ENCODE data around the gene GRAMD2A.

The GRAMD2A gene

GRCh38 chr15:72197460-72198355 lies at the start of gene GRAMD2A:
Gene GRAMD2A, minus strand, starts transcription at chr15:72197787.
- DNase-seq (ENCODE audit: low spot score), result peak; percentile 92

- peak; percentile 43 for DNase-seq (ENCODE audit: low spot score)
Measured at GRCh38 chr15:72242775-72243370, 45.3 kb upstream of the GRAMD2A start.

GRCh38 chr15:72239652-72240051 lies 42.1 kb upstream of the GRAMD2A start:
- no peak for DNase-seq (ENCODE audit: low spot score)

- no peak for DNase-seq (ENCODE audit: low spot score)
Measured at GRCh38 chr15:72238586-72238985, 41.0 kb upstream of the GRAMD2A start.

- no peak for DNase-seq (ENCODE audit: low spot score)
Measured at GRCh38 chr15:72237853-72238224, 40.3 kb upstream of the GRAMD2A start.

GRCh38 chr15:72237029-72237852 lies 39.7 kb upstream of the GRAMD2A start:
- DNase-seq (ENCODE audit: low spot score), result no peak

- no peak for DNase-seq (ENCODE audit: low spot score)
Measured at GRCh38 chr15:72236381-72237003, 38.9 kb upstream of the GRAMD2A start.

GRCh38 chr15:72235298-72235697 lies 37.7 kb upstream of the GRAMD2A start:
- DNase-seq (ENCODE audit: low spot score), result no peak

- DNase-seq (ENCODE audit: low spot score), result no peak
Measured at GRCh38 chr15:72233769-72234168, 36.2 kb upstream of the GRAMD2A start.

- DNase-seq (ENCODE audit: low spot score), result no peak
Measured at GRCh38 chr15:72231833-72232478, 34.4 kb upstream of the GRAMD2A start.

GRCh38 chr15:72231066-72231832 lies 33.7 kb upstream of the GRAMD2A start, which contains the start of gene PKM:
Gene PKM, minus strand, starts transcription at chr15:72231190. Its CDS starts 12,093 bp downstream, at chr15:72219097.
- peak; percentile 97 for DNase-seq (ENCODE audit: low spot score)

GRCh38 chr15:72230197-72231065 lies 32.8 kb upstream of the GRAMD2A start:
- DNase-seq (ENCODE audit: low spot score), result peak; percentile 81

GRCh38 chr15:72229947-72230196 lies 32.3 kb upstream of the GRAMD2A start:
- no peak for DNase-seq (ENCODE audit: low spot score)

- no peak for DNase-seq (ENCODE audit: low spot score)
Measured at GRCh38 chr15:72229076-72229946, 31.7 kb upstream of the GRAMD2A start.

- DNase-seq (ENCODE audit: low spot score), result no peak
Measured at GRCh38 chr15:72227720-72228119, 30.1 kb upstream of the GRAMD2A start.

GRCh38 chr15:72227192-72227586 lies 29.6 kb upstream of the GRAMD2A start:
- no peak for DNase-seq (ENCODE audit: low spot score)

GRCh38 chr15:72223278-72223677 lies 25.7 kb upstream of the GRAMD2A start:
- no peak for DNase-seq (ENCODE audit: low spot score)

GRCh38 chr15:72222393-72222792 lies 24.8 kb upstream of the GRAMD2A start:
- DNase-seq (ENCODE audit: low spot score), result no peak

GRCh38 chr15:72220687-72221086 lies 23.1 kb upstream of the GRAMD2A start:
- no peak for DNase-seq (ENCODE audit: low spot score)
